ENCODE data around the gene MFNG.

- TF ChIP-seq CTCF (conservative IDR thresholded peaks at IDR 0.05; ENCODE audit: low read length) (no peak), EZH2phosphoT487 (IDR thresholded peaks at IDR 0.05; ENCODE audit: borderline replicate concordance, low read depth, low read length) (no peak)
These were observed at the start of gene MFNG for GRCh38 chr22:37486224-37486845.
